Common myeloid progenitor, CD34-positive (primary cell): ENCODE measurements around the gene HORMAD2.

ENCODE experiments used
- CTCF ChIA-PET: fragments of 350-600 bp; sonication (Branson Sonifier 250); formaldehyde crosslinking; loops from one replicate; lab custom pipeline; 2021; ENCODE audit warnings: antibody characterized with exemption; lab: Charles Lee
- POLR2A ChIA-PET: fragments of 350-600 bp; sonication (Branson Sonifier 250); formaldehyde crosslinking; loops from one replicate; lab custom pipeline; 2021; ENCODE audit warnings: antibody characterized with exemption; lab: Charles Lee
- DNase-seq, 3 donors: peaks; one replicate each; pipeline versions ENCODE4 v3.0.0 to v3.0.0-alpha.2; 2013
- H3K27ac ChIP-seq, 2 experiments: 1 replicate in 1 of 2; 2 replicates in 1 of 2; pipeline ENCODE4 v1.7.0; 2013; ENCODE audit warnings: inconsistent platforms in 2 of 2, low read length in 2 of 2, mild to moderate bottlenecking in 2 of 2, low read depth in 1 of 2, moderate library complexity in 1 of 2; ENCODE audit not compliant: severe bottlenecking in 2 of 2, insufficient read depth in 1 of 2, poor library complexity in 1 of 2
- H3K27me3 ChIP-seq, 5 experiments: replicated peaks in 2 of 5; 1 replicate in 3 of 5; 2 replicates in 2 of 5; pipeline versions ENCODE4 v1.6.1 to v1.7.0; 2013; ENCODE audit warnings: low read length in 4 of 5, mild to moderate bottlenecking in 2 of 5, moderate library complexity in 2 of 5, inconsistent platforms in 1 of 5; ENCODE audit not compliant: insufficient read depth in 5 of 5, control insufficient read depth in 4 of 5
- H3K36me3 ChIP-seq, 4 experiments: 1 replicate in 2 of 4; 2 replicates in 2 of 4; pipeline versions ENCODE4 v1.6.1 to v1.7.0; 2013; ENCODE audit warnings: low read length in 3 of 4, control low read depth in 1 of 4, mild to moderate bottlenecking in 1 of 4; ENCODE audit not compliant: control insufficient read depth in 4 of 4, insufficient read depth in 4 of 4
- H3K4me1 ChIP-seq, 4 experiments: 1 replicate in 3 of 4; 2 replicates in 1 of 4; pipeline versions ENCODE4 v1.6.1 to v1.7.1; 2013; ENCODE audit warnings: low read length in 3 of 4, mild to moderate bottlenecking in 3 of 4, control low read depth in 1 of 4, inconsistent platforms in 1 of 4, moderate library complexity in 1 of 4; ENCODE audit not compliant: control insufficient read depth in 4 of 4, insufficient read depth in 4 of 4; ENCODE audit errors: control extremely low read depth in 1 of 4
- H3K4me3 ChIP-seq, 7 experiments: 1 replicate in 4 of 7; 2 replicates in 3 of 7; pipeline versions ENCODE4 v1.5.1 to v1.7.0; 2013; ENCODE audit warnings: mild to moderate bottlenecking in 7 of 7, low read length in 6 of 7, moderate library complexity in 6 of 7, inconsistent platforms in 2 of 7, low read depth in 2 of 7, control low read depth in 1 of 7; ENCODE audit not compliant: insufficient read depth in 4 of 7, control insufficient read depth in 1 of 7; ENCODE audit errors: extremely low read depth in 1 of 7
- H3K9me3 ChIP-seq, 5 experiments: 1 replicate in 4 of 5; 2 replicates in 1 of 5; pipeline versions ENCODE4 v1.6.1 to v1.7.1; 2013; ENCODE audit warnings: low read length in 4 of 5, mild to moderate bottlenecking in 2 of 5, inconsistent platforms in 1 of 5, low read depth in 1 of 5, moderate library complexity in 1 of 5; ENCODE audit not compliant: control insufficient read depth in 4 of 5, insufficient read depth in 2 of 5; ENCODE audit errors: control extremely low read depth in 1 of 5
- WGBS: methylation state at CpG from one replicate; pipeline ENCODE4 v1.1.5; 2013; ENCODE audit not compliant: insufficient coverage; 5-methylcytosine and 5-hydroxymethylcytosine counted together

Gene HORMAD2

GRCh38 chr22:30216710-30217109 lies 136.4 kb downstream of the HORMAD2 start:
- ChIA-PET CTCF (no interaction called here), POLR2A (no interaction called here)
- Histone ChIP-seq H3K9me3 (no peaks in the 10 kb centered on the region), H3K27me3 (peaks cover 0 to 2% (median 0%) of the 10 kb centered on the region in 5 experiments), H3K4me1 (peaks cover 5 to 36% (median 23%) of the 10 kb centered on the region in 4 experiments), H3K4me3 (no peak overlapping the region), H3K36me3 (no peaks in the 10 kb centered on the region), H3K27ac (no peak overlapping the region)
- WGBS: 73% methylated on average over 7 of the region's 10 CpGs
- peak; percentile 58 to 80 (median 73) for DNase-seq

- 97% methylated on average over 5 of the region's 23 CpGs for WGBS
- H3K27ac ChIP-seq: no peak overlapping the region
- ChIA-PET POLR2A (no interaction called here), CTCF (no interaction called here)
- peaks cover 0 to 31% (median 21%) of the 10 kb centered on the region in 4 experiments for H3K4me1 ChIP-seq
- H3K9me3 ChIP-seq: no peaks in the 10 kb centered on the region
- DNase-seq: no peak
- no peaks in the 10 kb centered on the region for H3K36me3 ChIP-seq
- peaks cover 0 to 2% (median 0%) of the 10 kb centered on the region in 5 experiments for H3K27me3 ChIP-seq
- no peak overlapping the region for H3K4me3 ChIP-seq
Measured at GRCh38 chr22:30217698-30218560, 137.7 kb downstream of the HORMAD2 start.

GRCh38 chr22:30219049-30219654 lies 138.9 kb downstream of the HORMAD2 start:
- Histone ChIP-seq H3K27ac (no peak overlapping the region), H3K4me1 (peaks cover 0 to 36% (median 19%) of the 10 kb centered on the region in 4 experiments), H3K4me3 (no peak overlapping the region), H3K9me3 (no peaks in the 10 kb centered on the region), H3K27me3 (peaks cover 0 to 2% (median 0%) of the 10 kb centered on the region in 5 experiments), H3K36me3 (no peaks in the 10 kb centered on the region)
- CTCF ChIA-PET: no interaction called here
- POLR2A ChIA-PET: no interaction called here
- WGBS: 100% methylated on average over 4 of the region's 8 CpGs
- DNase-seq: no peak

- POLR2A ChIA-PET: no interaction called here
- H3K4me3 ChIP-seq: no peak overlapping the region
- H3K36me3 ChIP-seq: no peaks in the 10 kb centered on the region
- peaks cover 0 to 2% (median 0%) of the 10 kb centered on the region in 5 experiments for H3K27me3 ChIP-seq
- H3K4me1 ChIP-seq: peaks cover 0 to 41% (median 21%) of the 10 kb centered on the region in 4 experiments
- CTCF ChIA-PET: interaction anchor here (0.6 to 1.8 kb wide), 4 partner anchors 16 to 1025 kb away, joined by 3 to 5 read pairs (median 3); no protein-coding TSS in a partner anchor
- no peak for DNase-seq
- no peak overlapping the region for H3K27ac ChIP-seq
- no peaks in the 10 kb centered on the region for H3K9me3 ChIP-seq
Measured at GRCh38 chr22:30219668-30220278, 139.5 kb downstream of the HORMAD2 start.

GRCh38 chr22:30220338-30221012 lies 140.2 kb downstream of the HORMAD2 start:
- CTCF ChIA-PET: interaction anchor here (0.9 to 1.8 kb wide), 5 partner anchors 16 to 159 kb away, joined by 3 to 5 read pairs (median 3); no protein-coding TSS in a partner anchor
- 54% methylated on average over 5 of the region's 7 CpGs for WGBS
- Histone ChIP-seq H3K36me3 (no peaks in the 10 kb centered on the region), H3K4me3 (no peak overlapping the region), H3K4me1 (peaks cover 0 to 41% (median 22%) of the 10 kb centered on the region in 4 experiments), H3K27ac (no peak overlapping the region), H3K27me3 (peaks cover 0 to 2% (median 0%) of the 10 kb centered on the region in 5 experiments), H3K9me3 (no peaks in the 10 kb centered on the region)
- POLR2A ChIA-PET: no interaction called here
- DNase-seq: no peak

- Histone ChIP-seq H3K4me1 (peaks cover 0 to 44% (median 25%) of the 10 kb centered on the region in 4 experiments), H3K27me3 (no peaks in the 10 kb centered on the region), H3K36me3 (no peaks in the 10 kb centered on the region), H3K9me3 (no peaks in the 10 kb centered on the region), H3K27ac (no peak overlapping the region), H3K4me3 (peak overlapping the region in 3 of 7 experiments; percentile 21 to 45 (median 30))
- ChIA-PET CTCF (interaction anchor here (1.0 to 1.8 kb wide), 3 partner anchors 17 to 159 kb away, joined by 3 to 5 read pairs (median 3); no protein-coding TSS in a partner anchor), POLR2A (interaction anchor here (0.6 kb wide), 1 partner anchor 116 kb away, joined by 3 read pairs; no protein-coding TSS in a partner anchor)
- 15% methylated on average over 21 of the region's 26 CpGs for WGBS
- peak; percentile 84 to 97 (median 95) for DNase-seq
Measured at GRCh38 chr22:30221121-30221992, 141.1 kb downstream of the HORMAD2 start.
